HepG2 (cell line): ENCODE data around the gene ANKS1B. TPM values are rescaled to one million over a fixed set of nuclear protein-coding genes. Genes with fewer than 3 reads are reported as not detected.

Experiments
- ATAC-seq: fragments of 200-7000 bp; cut with Tn5 transposase; 3 replicates; pipeline ENCODE4 v1.9.1; 2020; ENCODE audit warnings: mild to moderate bottlenecking, moderate library complexity
- BruUV-seq: library from RNA; stranded (reverse); fragments of 400-500 nt; replicated peaks from 2 replicates; lab custom pipeline; 2021; lab: Mats Ljungman, UMichigan
- CTCF ChIA-PET: fragments of 300-600 bp; formaldehyde crosslinking; extraction: SDS; loops from one replicate; lab custom pipeline; 2021; ENCODE audit warnings: low total read pairs, inconsistent platforms, low intra/inter-chr PET ratio; lab: Yijun Ruan, JAX
- POLR2A ChIA-PET: fragments of 350-600 bp; sonication (Branson Sonifier 250); formaldehyde crosslinking; loops from one replicate; lab custom pipeline; 2020; ENCODE audit warnings: antibody characterized with exemption, inconsistent platforms; lab: Yijun Ruan, JAX
- DNase-seq: peaks from one replicate; pipeline ENCODE4 v3.0.0-alpha.2; 2015; ENCODE audit warnings: low spot score
- FAIRE-seq: peaks from 3 replicates; lab custom pipeline; 2011; peaks lifted over from hg19 to GRCh38; lab: Jason Lieb, UNC
- H2AFZ ChIP-seq: one replicate; pipeline ENCODE4 v1.6.1; 2011; ENCODE audit warnings: low read length, inconsistent platforms
- H3K27ac ChIP-seq: fragments of 300-600 bp; 3 replicates; pipeline ENCODE4 v1.8.0; 2011; ENCODE audit warnings: mixed run types, mild to moderate bottlenecking, mixed read lengths, low read length, inconsistent platforms; ENCODE audit not compliant: insufficient read depth; ENCODE audit errors: extremely low read length
- H3K27me3 ChIP-seq, 2 experiments: fragments of 200-600 bp in 1 of 2; 2 replicates in 1 of 2; 3 replicates in 1 of 2; pipeline versions ENCODE4 v1.6.0 to v1.8.0; 2011; ENCODE audit warnings: low read length in 2 of 2, mild to moderate bottlenecking in 2 of 2, moderate library complexity in 2 of 2, inconsistent platforms in 1 of 2; ENCODE audit not compliant: insufficient read depth in 2 of 2, control insufficient read depth in 1 of 2
- H3K36me3 ChIP-seq, 2 experiments: fragments of 200-600 bp in 1 of 2; replicated peaks in 1 of 2; 2 replicates in 1 of 2; 3 replicates in 1 of 2; pipeline versions ENCODE4 v1.5.1 to v1.8.0; 2011; ENCODE audit warnings: low read length in 2 of 2, inconsistent platforms in 1 of 2; ENCODE audit not compliant: insufficient read depth in 2 of 2, control insufficient read depth in 1 of 2
- H3K4me1 ChIP-seq: 2 replicates; pipeline ENCODE4 v1.5.1; 2012; ENCODE audit warnings: low read length, inconsistent platforms; ENCODE audit not compliant: insufficient read depth
- H3K4me2 ChIP-seq: 2 replicates; pipeline ENCODE4 v1.6.0; 2011; ENCODE audit warnings: low read depth, low read length, inconsistent platforms
- H3K4me3 ChIP-seq, 3 experiments: fragments of 200-600 bp in 1 of 3; sonication (generic), shearing (Covaris generic) in 1 of 3; replicated peaks in 1 of 3; 2 replicates each; pipeline ENCODE4 v1.5.1; 2011 to 2016; ENCODE audit warnings: low read length in 3 of 3, inconsistent platforms in 2 of 3, low read depth in 2 of 3, mild to moderate bottlenecking in 2 of 3, control low read depth in 1 of 3, mixed read lengths in 1 of 3; ENCODE audit not compliant: insufficient read depth in 1 of 3
- H3K79me2 ChIP-seq: one replicate; pipeline ENCODE4 v1.6.1; 2011; ENCODE audit warnings: low read length, inconsistent platforms; ENCODE audit not compliant: insufficient read depth
- H3K9ac ChIP-seq: 2 replicates; pipeline ENCODE4 v1.6.0; 2011; ENCODE audit warnings: mild to moderate bottlenecking, low read depth, low read length, inconsistent platforms; ENCODE audit not compliant: insufficient read depth
- H3K9me3 ChIP-seq: 2 replicates; pipeline ENCODE4 v1.5.1; 2012; ENCODE audit warnings: mild to moderate bottlenecking, low read length
- H4K20me1 ChIP-seq: 2 replicates; pipeline ENCODE4 v1.6.0; 2011; ENCODE audit warnings: inconsistent platforms, mild to moderate bottlenecking, low read length, moderate library complexity; ENCODE audit not compliant: insufficient read depth
- BRD4 ChIP-seq: sonication (generic); formaldehyde crosslinking; IDR thresholded peaks from 2 replicates; pipeline ENCODE4 v1.4.0; 2020; ENCODE audit warnings: missing genetic modification reagents
- CEBPG ChIP-seq: IDR thresholded peaks from 2 replicates; pipeline ENCODE4 v1.6.1; 2016
- CHD4 ChIP-seq: fragments of 200-600 bp; sonication (generic); IDR thresholded peaks from 2 replicates; pipeline ENCODE4 v1.7.0; 2017; ENCODE audit warnings: mild to moderate bottlenecking, low read length, borderline replicate concordance
- FIP1L1 ChIP-seq: fragments of 200-400 bp; formaldehyde crosslinking; IDR thresholded peaks from 2 replicates; pipeline ENCODE4 v1.6.1; 2018; ENCODE audit warnings: low read depth, mild to moderate bottlenecking, low read length, moderate library complexity, borderline replicate concordance; ENCODE audit not compliant: insufficient read depth
- IRX3 ChIP-seq: sonication (generic); formaldehyde crosslinking; IDR thresholded peaks from 2 replicates; pipeline ENCODE4 v1.8.1; 2023; ENCODE audit warnings: mild to moderate bottlenecking, low read depth, missing genetic modification reagents, borderline replicate concordance
- KAT2B ChIP-seq: fragments of 150-350 bp; IDR thresholded peaks from 2 replicates; pipeline ENCODE4 v1.6.1; 2014; ENCODE audit warnings: low read depth, low read length, borderline replicate concordance
- MEF2D ChIP-seq: sonication (generic); formaldehyde crosslinking; IDR thresholded peaks from 2 replicates; pipeline ENCODE4 v1.5.1; 2020; ENCODE audit warnings: mild to moderate bottlenecking, missing genetic modification reagents
- U2AF1 ChIP-seq: fragments of 200-400 bp; formaldehyde crosslinking; optimal IDR thresholded peaks from 2 replicates; pipeline ENCODE3; 2017; ENCODE audit warnings: mild to moderate bottlenecking, low read depth, low read length
- ZNF407 ChIP-seq: sonication (generic); formaldehyde crosslinking; IDR thresholded peaks from one replicate; pipeline ENCODE4 v1.5.1; 2020; ENCODE audit warnings: mild to moderate bottlenecking, missing genetic modification reagents; ENCODE audit errors: not compliant biosample characterization
- ZNF781 ChIP-seq: sonication (generic); formaldehyde crosslinking; IDR thresholded peaks from 2 replicates; pipeline ENCODE4 v1.5.1; 2020; ENCODE audit warnings: borderline replicate concordance, mild to moderate bottlenecking, missing genetic modification reagents; ENCODE audit errors: not compliant biosample characterization
- whole genome bisulfite sequencing: methylation state at CpG from one replicate; pipeline ENCODE4 v1.1.6; 2017; ENCODE audit warnings: low lambda C conversion rate; 5-methylcytosine and 5-hydroxymethylcytosine counted together
- in situ Hi-C: cut with HindIII; loops from 2 replicates; pipeline ENCODE4 v1.10.0; 2017; ENCODE audit warnings: low pct_unique_long_range_greater_than_20kb; ENCODE audit not compliant: extremely low pct_ligation_motif_present
- intact Hi-C: fragments of 100-400 bp; cut with micrococcal nuclease; formaldehyde crosslinking; loops from one replicate; pipeline ENCODE4 v1.10.0; 2022; ENCODE audit not compliant: unreplicated experiment
- polyA plus RNA-seq, 8 experiments: library from polyadenylated mRNA; depleted of rRNA in 3 of 8; stranded (reverse) in 7 of 8; unstranded in 1 of 8; fragments of >200 nt; fragmentation: Illumina TruSeq in 4 of 8; extraction: Trizol in 4 of 8; gene quantifications; 2 replicates each; pipeline versions ENCODE4 v1.2.1 to v1.2.3, GENCODE V29; 2011 to 2016; ENCODE audit warnings: low read depth in 4 of 8, missing spikeins in 1 of 8, mixed read lengths in 1 of 8; ENCODE audit not compliant: insufficient read depth in 1 of 8
- total RNA-seq, 5 experiments: library from RNA; depleted of rRNA; stranded (reverse); fragments of >200 nt; fragmentation: Illumina TruSeq; extraction: Trizol; gene quantifications; 2 replicates each; pipeline ENCODE4 v1.2.3, GENCODE V29; 2016; ENCODE audit warnings: low read depth in 1 of 5

The ANKS1B gene
- total and polyA plus RNA-seq, 2 of the 13 experiments (the other 11 are each of a cell fraction or from before 2014, with no cell fraction given) = 0.15 TPM; not detected in 1

GRCh38 chr12:98770230-98770629 is 1214.5 kb downstream of the ANKS1B start:
- intact Hi-C loops = no loop called here

GRCh38 chr12:98769068-98769467 is 1215.7 kb downstream of the ANKS1B start:
- H2AFZ ChIP-seq = no peak overlapping the region
- ChIA-PET POLR2A (no interaction called here), CTCF (no interaction called here)
- no peaks in the 10 kb centered on the region for H3K36me3 ChIP-seq
- intact Hi-C loops (no loop called here), in situ Hi-C loops (no loop called here)
- no peak for ATAC-seq
- no peaks in the 10 kb centered on the region for H3K9me3 ChIP-seq
- H3K4me3 ChIP-seq = no peak overlapping the region
- H3K79me2 ChIP-seq = no peaks in the 10 kb centered on the region
- H4K20me1 ChIP-seq = no peaks in the 10 kb centered on the region
- H3K27ac ChIP-seq = no peak overlapping the region
- no TSS peak for BruUV-seq
- H3K27me3 ChIP-seq = peaks cover 0 to 14% of the 10 kb centered on the region in 2 experiments; a peak in 2 of 5 replicates
- H3K9ac ChIP-seq = no peak overlapping the region
- no peak for DNase-seq
- no peak for FAIRE-seq
- no peak overlapping the region for H3K4me2 ChIP-seq
- no peaks in the 10 kb centered on the region for H3K4me1 ChIP-seq
- TF ChIP-seq ZNF407 (no peak), BRD4 (CRISPR knock-in tag) (no peak), MEF2D (no peak), IRX3 (CRISPR knock-in tag) (no peak)

More at GRCh38 chr12:98770230-98770629, 1214.5 kb downstream of the ANKS1B start:
- no peak for TF ChIP-seq CEBPG (CRISPR knock-in tag)
- no peak for TF ChIP-seq CHD4
- no peak for TF ChIP-seq KAT2B
- no peak for TF ChIP-seq U2AF1
- no peak for TF ChIP-seq ZNF781 (CRISPR knock-in tag)
- no peak for TF ChIP-seq FIP1L1
- no TSS peak for BruUV-seq
- no peak for FAIRE-seq
- no peak for ATAC-seq
- no peak overlapping the region for H2AFZ ChIP-seq
- peaks cover 0 to 8% of the 10 kb centered on the region in 2 experiments; a peak in 2 of 5 replicates for H3K27me3 ChIP-seq
- no peaks in the 10 kb centered on the region for H3K9me3 ChIP-seq
- no peaks in the 10 kb centered on the region for H3K36me3 ChIP-seq
- ChIA-PET CTCF (no interaction called here), POLR2A (no interaction called here)
- H4K20me1 ChIP-seq = no peaks in the 10 kb centered on the region
- no peaks in the 10 kb centered on the region for H3K79me2 ChIP-seq
- no peak overlapping the region for H3K9ac ChIP-seq
- H3K4me2 ChIP-seq = no peak overlapping the region
- no peaks in the 10 kb centered on the region for H3K4me1 ChIP-seq
- H3K27ac ChIP-seq = no peak overlapping the region
- H3K4me3 ChIP-seq = no peak overlapping the region
- 78% methylated on average over 4 of the region's 4 CpGs for WGBS
- no peak for DNase-seq
- in situ Hi-C loops = no loop called here
